HG03575 (cell line): Measurements from ENCODE around the gene NDUFA11.
"Not testable (repeated sequence)": the region's sequence is repeated elsewhere in the genome, so short reads cannot be mapped to it uniquely, and the experiment has no call there.

ENCODE experiments used
- ATAC-seq: cut with Tn5 transposase; IDR thresholded peaks from one replicate; pipeline ENCODE4 v1.9.1; 2021; ENCODE audit not compliant: unreplicated experiment, insufficient number of reproducible peaks, low FRiP score; ENCODE audit errors: extremely low read depth

NDUFA11 gene

GRCh38 chr19:5893296-5893903, 10.2 kb downstream of the NDUFA11 start:
- ATAC-seq, result no peak

DNA sequence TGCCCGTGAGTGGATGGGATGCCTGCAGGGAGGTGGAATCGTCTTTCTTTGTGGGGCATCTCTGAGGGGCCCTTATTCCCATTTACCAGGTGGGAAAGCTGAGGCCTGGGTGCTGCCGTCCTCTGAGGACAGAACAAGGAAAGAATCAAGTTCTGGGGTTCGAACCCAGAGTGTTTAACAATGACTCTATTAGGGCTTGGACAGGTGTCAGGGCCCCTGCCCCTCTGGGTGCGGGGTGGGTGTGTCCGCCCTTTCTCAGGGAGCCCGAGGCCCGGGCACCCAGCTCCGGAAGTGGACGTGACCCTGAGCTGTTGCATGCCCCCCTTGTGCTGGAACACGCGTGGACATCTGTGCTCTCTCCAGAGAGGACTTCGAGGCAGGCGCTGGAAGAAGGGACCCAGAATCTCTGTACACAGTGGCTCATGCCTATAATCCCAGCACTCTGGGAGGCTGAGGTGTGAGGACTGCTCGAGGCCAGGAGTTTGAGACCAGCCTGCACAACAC, 10.8 kb downstream of the NDUFA11 start:
- ATAC-seq, result no peak

DNA sequence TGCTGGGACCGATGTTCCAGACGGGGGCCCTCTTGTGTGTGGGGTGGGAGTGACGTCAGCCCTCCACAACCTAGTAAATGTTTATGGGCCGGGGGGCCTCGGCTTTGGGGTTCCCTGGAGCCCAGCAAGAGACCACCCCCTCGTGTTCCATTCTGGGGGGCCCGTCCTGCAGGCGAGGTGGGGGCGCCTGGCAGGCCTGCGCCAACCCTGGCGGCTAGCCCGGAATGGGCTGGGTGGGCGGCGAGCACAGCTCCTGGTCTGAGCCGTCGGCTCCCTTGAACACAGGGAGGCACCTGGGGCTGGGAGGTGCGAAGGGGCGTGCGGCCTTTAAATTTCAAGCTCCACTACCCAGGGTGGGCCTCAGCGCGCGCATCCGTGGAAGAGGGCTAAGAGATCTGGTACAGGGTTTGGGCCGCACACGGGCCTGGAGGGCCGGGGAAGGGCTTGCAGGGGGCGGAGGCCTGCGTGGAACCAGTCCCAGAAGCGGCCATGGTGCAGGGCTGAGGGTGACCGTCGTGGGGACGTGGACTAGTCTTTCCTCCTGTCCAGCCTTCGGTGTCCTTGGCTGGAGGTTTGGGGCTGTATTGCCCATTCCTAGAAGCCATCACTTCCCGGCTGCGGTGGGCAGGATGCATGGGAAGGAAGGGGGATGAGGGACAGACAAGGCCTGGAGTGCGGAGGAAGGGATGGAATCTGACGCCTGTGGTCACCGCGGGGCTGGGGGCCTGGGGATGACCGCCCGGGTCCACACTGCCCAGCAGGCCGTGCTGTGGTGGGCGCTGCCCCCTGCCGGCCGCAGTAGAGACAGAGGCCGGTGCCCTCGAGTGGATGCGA, 11.4 kb downstream of the NDUFA11 start:
- ATAC-seq, result no peak

DNA sequence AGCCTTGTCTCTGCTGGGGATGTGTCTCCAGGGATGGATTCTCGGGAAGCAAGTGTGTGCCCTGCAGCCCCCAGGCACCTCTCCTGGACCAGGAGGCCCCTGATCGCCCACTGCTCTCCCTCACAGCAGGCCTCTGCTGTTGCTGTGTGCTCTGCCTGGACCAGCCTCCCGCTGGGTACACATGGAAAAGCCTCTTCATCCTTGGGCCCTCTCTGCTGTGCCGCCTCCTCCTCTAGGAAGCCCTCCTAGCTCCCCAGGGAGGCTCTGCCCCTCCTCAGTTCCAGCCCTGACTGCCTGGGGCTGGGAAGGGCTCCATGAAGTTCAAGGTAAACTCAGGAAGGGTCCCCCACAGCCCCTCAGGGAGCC, 12.0 kb downstream of the NDUFA11 start:
- ATAC-seq, result no peak

DNA sequence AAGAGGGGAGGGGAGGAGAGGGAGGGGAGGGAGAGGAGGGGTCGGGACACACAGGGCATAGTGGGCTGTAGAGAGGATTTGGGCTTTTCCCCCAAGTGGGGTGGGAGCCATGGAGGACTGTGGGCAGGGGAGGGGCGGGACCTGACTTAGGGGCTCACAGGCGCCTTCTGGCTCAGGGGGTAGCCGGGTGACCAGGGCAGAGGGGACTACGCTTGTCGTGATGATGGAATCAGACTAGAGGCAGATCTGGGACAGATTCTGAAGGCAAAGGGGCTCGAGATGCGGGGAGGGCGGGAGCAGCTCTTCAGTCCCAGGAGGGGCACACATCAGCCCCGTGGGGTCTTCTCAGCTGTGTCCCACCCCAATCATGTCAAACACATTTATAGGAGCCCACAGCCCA, 13.5 kb downstream of the NDUFA11 start:
- no peak for ATAC-seq

DNA sequence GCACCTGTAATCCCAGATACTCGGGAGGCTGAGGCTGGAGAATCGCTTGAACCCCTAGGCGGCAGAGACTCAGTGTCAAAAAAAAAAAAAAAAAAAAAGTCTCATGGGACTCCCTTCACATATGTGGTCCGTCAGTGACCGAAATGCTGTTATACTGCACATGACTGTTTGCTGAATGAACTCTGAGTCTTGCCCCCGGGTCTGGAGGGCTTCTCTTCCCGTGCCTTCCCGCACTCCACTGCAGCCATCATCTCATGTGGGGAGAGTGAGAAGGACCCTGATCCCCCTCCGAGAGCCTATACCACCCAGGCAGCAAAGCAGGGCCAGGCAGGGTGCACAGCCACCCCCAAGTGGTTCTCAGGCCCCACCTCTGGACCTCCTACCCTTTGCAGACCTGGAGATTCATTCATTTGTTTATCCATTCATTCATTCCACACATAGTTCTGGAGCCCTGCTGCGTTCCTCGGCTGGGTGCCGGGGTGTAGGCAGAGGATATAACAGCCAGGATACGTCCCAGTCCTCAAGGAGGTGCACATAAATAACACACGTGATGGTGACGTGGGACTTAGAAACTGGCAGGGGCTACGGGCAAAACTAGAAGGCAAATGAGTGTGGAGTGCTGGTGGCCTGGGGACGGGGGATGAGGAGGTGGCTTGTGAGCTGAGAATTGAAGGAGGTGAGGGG, 14.2 kb downstream of the NDUFA11 start:
- ATAC-seq, result no peak

DNA sequence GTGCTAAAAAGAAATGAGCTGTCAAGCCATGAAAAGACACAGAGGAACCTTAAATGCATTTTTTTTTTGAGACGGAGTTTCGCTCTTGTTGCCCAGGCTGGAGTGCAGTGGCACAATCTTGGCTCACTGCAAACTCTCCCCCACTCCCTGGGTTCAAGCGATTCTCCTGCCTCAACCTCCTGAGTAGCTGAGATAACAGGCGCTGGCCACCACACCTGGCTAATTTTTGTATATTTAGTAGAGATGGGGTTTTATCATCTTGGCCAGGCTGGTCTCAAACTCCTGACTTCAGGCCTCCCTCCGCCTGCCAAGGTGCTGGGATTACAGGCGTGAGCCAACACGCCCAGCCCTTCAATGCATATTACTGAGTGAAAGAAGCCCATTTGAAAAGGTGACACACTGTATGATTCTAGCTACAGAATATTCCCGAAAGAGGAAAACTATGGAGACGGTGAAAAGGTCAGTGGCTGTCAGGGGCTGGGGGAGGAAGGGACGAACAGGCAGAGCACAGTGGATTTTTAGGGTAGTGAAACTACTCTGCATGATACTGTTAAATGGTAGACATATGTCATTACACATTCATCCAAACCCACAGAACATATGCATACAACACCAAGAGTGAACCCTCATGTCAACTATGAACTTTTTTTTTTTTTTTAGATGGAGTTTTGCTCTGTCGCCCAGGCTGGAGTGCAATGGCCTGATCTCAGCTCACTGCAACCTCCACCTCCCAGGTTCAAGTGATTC, 19.4 kb downstream of the NDUFA11 start:
- ATAC-seq, result not testable (repeated sequence)

GRCh38 chr19:5883157-5883873, 20.3 kb downstream of the NDUFA11 start:
- not testable (repeated sequence) for ATAC-seq

DNA sequence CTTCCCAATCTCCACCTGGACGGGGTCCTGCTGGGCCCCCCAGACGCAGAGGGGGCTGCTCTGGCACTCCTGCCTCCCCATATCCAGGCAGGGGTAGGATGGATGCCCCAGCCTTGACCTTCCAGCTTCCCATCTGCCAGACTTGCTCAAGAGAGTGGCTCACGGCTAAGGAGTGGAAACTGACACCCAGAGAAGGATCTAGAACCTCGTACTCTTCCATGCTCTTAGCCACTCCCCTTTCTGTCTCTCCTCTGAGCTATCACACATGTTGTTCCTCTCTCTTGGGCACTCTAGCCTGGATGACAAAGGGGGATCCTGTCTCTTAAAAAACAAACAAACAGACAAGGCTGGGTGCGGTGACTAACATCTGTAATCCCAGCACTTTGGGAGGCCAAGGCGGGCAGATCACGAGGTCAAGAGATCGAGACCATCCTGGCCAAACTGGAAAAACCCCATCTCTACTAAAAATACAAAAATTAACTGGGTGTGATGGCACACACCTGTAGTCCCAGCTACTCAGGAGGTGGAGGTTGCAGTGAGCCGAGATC, 21.1 kb downstream of the NDUFA11 start:
- ATAC-seq, result no peak

DNA sequence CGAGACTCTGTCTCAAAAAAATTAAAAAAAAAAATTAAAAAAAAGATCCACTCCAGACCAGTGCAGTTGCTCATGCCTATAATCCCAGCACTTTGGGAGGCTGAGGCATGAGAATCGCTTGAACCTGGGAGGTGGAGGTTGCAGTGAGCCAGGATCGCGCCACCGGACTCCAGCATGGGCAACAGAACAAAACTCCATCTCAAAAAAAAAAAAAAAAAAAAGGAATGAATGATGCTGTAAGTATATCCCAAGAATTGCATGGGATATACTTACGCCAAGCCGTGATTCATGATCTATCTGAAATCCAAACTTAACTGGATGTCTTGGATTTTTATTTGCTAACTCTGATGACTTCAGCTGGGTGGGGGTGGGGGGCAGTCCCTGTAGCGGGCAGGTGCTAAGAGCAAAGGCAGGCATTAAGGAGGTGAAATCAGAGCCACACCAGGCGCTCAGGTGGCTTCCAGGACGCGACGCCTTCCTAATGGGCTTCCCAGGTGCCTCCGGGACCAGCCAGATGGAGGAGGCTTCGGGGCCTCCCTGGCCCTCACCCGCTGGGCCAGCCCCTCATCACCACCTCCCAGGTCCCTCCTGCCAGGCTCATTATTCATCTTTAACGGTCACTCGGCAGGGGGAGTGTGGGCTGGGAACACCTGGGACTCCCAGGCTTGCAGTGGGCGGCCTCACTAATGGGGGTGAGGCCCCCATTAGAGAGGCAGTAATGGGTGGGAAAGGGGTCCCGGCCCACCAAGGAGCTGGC, 21.9 kb downstream of the NDUFA11 start:
- ATAC-seq, result no peak

DNA sequence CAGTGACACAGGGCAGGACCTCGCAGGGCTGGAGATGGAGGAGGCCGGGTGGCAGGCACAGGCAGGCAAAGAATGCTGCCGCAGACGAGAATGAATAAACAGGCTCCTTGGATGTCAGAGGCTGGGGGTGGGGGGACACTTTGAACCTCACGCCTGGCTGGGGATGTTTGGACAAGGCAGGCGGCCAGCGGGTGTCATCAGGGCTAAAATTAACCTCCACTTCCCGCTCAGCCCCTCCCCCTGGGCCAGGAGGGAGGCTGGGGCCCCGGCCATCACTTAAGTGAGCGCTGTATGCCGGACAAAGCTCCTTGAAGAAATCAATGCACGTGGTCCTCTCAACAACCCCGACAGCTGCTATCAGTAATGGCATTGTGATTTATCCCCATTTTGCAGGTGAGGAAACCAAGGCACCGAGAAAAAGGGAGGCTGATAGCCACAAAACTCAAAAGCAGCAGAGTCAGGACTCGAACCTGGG, 22.9 kb downstream of the NDUFA11 start:
- ATAC-seq, result no peak

DNA sequence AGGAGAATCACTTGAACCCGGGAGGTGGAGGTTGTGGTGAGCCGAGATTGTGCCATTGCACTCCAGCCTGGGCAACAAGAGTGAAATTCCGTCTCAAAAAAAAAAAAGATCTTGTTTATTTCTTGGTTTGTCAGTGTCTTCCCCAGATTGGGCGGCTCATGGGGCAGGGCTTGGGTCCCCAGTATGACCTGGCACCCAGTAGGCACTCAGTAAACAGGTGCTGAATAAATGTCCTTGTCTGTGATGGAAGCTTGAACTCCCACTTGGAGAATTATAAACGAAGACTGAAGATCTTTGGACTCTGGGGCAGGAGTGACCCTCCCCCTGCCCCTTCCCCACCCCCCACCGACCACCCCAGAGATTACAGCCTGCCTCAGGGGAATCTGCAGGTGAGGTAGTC, 23.4 kb downstream of the NDUFA11 start:
- ATAC-seq, result no peak

DNA sequence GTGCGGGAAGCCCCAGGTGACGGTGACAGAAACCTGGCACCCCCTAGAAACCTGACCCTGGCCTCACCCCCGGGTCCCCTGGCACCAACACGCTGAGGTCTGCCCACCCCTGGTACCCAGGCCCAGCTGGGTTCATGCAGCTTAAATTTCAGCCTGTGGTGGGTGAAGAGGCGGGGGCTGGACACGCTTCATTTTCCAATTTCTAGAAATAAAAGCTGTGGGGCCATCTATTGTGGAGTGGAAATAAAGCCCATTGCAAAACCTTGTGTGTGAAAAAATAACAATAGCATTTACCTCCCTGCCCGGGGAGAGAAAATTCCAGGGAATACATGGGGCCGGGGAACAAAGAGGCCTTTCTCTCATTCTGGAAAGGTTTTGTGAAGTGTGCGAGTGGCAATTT, 25.7 kb downstream of the NDUFA11 start:
- ATAC-seq, result no peak

DNA sequence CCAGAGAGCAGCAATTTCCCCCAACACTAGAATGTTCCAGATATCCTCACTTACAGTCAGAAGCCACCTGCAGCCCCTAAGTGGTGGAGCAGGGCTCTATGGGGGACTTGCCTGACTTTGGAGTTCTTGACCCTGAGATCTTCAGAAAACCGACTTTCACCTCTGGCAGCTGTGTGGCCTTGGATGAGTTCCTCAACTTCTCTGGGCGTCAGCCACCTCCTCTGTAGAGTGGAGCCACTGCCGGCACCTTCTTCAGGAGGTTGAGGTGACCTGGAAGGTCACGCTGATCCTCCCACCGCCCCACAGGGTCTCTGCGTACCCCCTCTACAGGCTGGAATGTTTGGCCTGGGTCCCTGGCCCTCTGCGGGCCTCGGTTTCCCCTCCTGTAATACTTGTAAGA, 26.2 kb downstream of the NDUFA11 start:
- no peak for ATAC-seq

- ATAC-seq, result not testable (repeated sequence)
Measured at GRCh38 chr19:5874496-5874895, 29.1 kb downstream of the NDUFA11 start.

- ATAC-seq, result no peak
Measured at GRCh38 chr19:5873617-5874199, 29.9 kb downstream of the NDUFA11 start.

DNA sequence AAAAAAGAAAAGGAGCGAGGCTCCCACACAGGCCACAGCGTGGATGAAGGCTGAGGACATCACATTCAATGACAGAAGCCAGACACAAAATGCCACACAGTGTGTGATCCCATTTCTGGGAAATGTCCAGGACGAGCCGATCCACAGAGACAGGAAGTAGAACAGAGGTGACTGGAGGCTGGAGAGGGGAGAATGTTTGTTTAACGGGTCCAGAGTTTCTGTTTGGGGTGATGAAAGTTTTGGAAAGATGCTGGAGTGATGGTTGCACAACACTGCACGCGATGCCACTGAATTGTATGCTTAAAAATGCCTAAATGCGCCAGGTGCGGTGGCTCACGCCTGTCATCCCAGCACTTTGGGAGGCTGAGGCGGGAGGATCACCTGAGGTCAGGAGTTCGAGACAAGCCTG, 32.6 kb downstream of the NDUFA11 start:
- no peak for ATAC-seq
